Astrocyte (in vitro differentiated cells and primary cell): ENCODE data around the gene SLC25A18. TPM values are rescaled to one million over a fixed set of nuclear protein-coding genes. Genes with fewer than 3 reads are reported as not detected.

Experiments
- DNase-seq: peaks from one replicate; pipeline ENCODE4 v3.0.0-alpha.2; 2010; ENCODE audit warnings: low read depth
- FAIRE-seq: peaks from 2 replicates; lab custom pipeline; 2011; peaks lifted over from hg19 to GRCh38; lab: Jason Lieb, UNC
- H2AFZ ChIP-seq: 2 replicates; pipeline ENCODE4 v1.6.0; 2012; ENCODE audit warnings: low read depth, low read length, inconsistent platforms
- H3K27ac ChIP-seq: 2 replicates; pipeline ENCODE4 v1.5.1; 2011; ENCODE audit warnings: low read depth, low read length, inconsistent platforms
- H3K27me3 ChIP-seq: 2 replicates; pipeline ENCODE4 v1.6.0; 2011; ENCODE audit warnings: low read length, inconsistent platforms; ENCODE audit not compliant: insufficient read depth
- H3K36me3 ChIP-seq: 2 replicates; pipeline ENCODE4 v1.5.1; 2011; ENCODE audit warnings: low read length, inconsistent platforms; ENCODE audit not compliant: insufficient read depth
- H3K4me1 ChIP-seq: 2 replicates; pipeline ENCODE4 v1.5.1; 2011; ENCODE audit warnings: low read length, inconsistent platforms; ENCODE audit not compliant: insufficient read depth
- H3K4me2 ChIP-seq: 2 replicates; pipeline ENCODE4 v1.6.0; 2012; ENCODE audit warnings: low read length, inconsistent platforms
- H3K4me3 ChIP-seq: 2 replicates; pipeline ENCODE4 v1.5.1; 2011; ENCODE audit warnings: low read depth, mild to moderate bottlenecking, low read length, inconsistent platforms; ENCODE audit not compliant: insufficient read depth
- H3K79me2 ChIP-seq: 2 replicates; pipeline ENCODE4 v1.6.0; 2012; ENCODE audit warnings: mild to moderate bottlenecking, low read length, inconsistent platforms; ENCODE audit not compliant: insufficient read depth
- H3K9ac ChIP-seq: 2 replicates; pipeline ENCODE4 v1.6.0; 2012; ENCODE audit warnings: mild to moderate bottlenecking, low read length, inconsistent platforms
- H3K9me3 ChIP-seq: 2 replicates; pipeline ENCODE4 v1.5.1; 2012; ENCODE audit warnings: low read depth, mild to moderate bottlenecking, low read length, inconsistent platforms; ENCODE audit not compliant: insufficient read depth
- H4K20me1 ChIP-seq: 2 replicates; pipeline ENCODE4 v1.6.0; 2012; ENCODE audit warnings: low read length, inconsistent platforms; ENCODE audit not compliant: insufficient read depth
- H3K27ac Mint-ChIP-seq: one replicate; pipeline ENCODE4 v1.8.0; 2021; ENCODE audit warnings: mild to moderate bottlenecking, mixed read lengths; ENCODE audit not compliant: unreplicated experiment
- H3K27me3 Mint-ChIP-seq: one replicate; pipeline ENCODE4 v1.8.0; 2021; ENCODE audit warnings: low read depth, mixed read lengths; ENCODE audit not compliant: unreplicated experiment
- H3K36me3 Mint-ChIP-seq: one replicate; pipeline ENCODE4 v1.8.0; 2021; ENCODE audit warnings: low read depth, mixed read lengths; ENCODE audit not compliant: unreplicated experiment
- H3K4me1 Mint-ChIP-seq: one replicate; pipeline ENCODE4 v1.8.0; 2021; ENCODE audit warnings: low read depth, mixed read lengths; ENCODE audit not compliant: unreplicated experiment
- H3K4me3 Mint-ChIP-seq: one replicate; pipeline ENCODE4 v1.8.0; 2021; ENCODE audit warnings: mild to moderate bottlenecking, moderate library complexity, mixed read lengths; ENCODE audit not compliant: unreplicated experiment
- H3K9me3 Mint-ChIP-seq: one replicate; pipeline ENCODE4 v1.8.0; 2021; ENCODE audit warnings: mild to moderate bottlenecking, mixed read lengths; ENCODE audit not compliant: unreplicated experiment
- CTCF ChIP-seq: IDR thresholded peaks from 2 replicates; pipeline ENCODE4 v1.5.1; 2011; ENCODE audit warnings: low read depth, mild to moderate bottlenecking, inconsistent platforms, low read length, moderate library complexity; ENCODE audit not compliant: insufficient read depth
- EZH2 ChIP-seq: IDR thresholded peaks from 2 replicates; pipeline ENCODE4 v1.6.1; 2012; ENCODE audit warnings: mild to moderate bottlenecking, low read length, inconsistent platforms; ENCODE audit not compliant: insufficient read depth
- total RNA-seq: library from RNA; stranded (reverse); gene quantifications from 2 replicates; pipeline ENCODE4 v1.2.1, GENCODE V29; 2021

The SLC25A18 gene
- total RNA-seq, 1 donor from 2014 or later = 0.48 TPM

GRCh38 chr22:17523925-17524324 is 39.4 kb upstream of the SLC25A18 start:
- Histone ChIP-seq H3K4me3 (no peak overlapping the region), H3K4me2 (no peak overlapping the region), H3K9ac (no peak overlapping the region), H4K20me1 (no peaks in the 10 kb centered on the region), H3K27me3 (no peaks in the 10 kb centered on the region), H3K36me3 (no peaks in the 10 kb centered on the region), H2AFZ (no peak overlapping the region), H3K4me1 (no peaks in the 10 kb centered on the region), H3K9me3 (no peaks in the 10 kb centered on the region), H3K27ac (no peak overlapping the region), H3K79me2 (no peaks in the 10 kb centered on the region)
- DNase-seq = no peak
- Mint-ChIP-seq H3K9me3 (no peaks in the 10 kb centered on the region), H3K4me3 (no peak overlapping the region), H3K27me3 (no peaks in the 10 kb centered on the region), H3K4me1 (peaks cover under 1% of the 10 kb centered on the region), H3K27ac (no peak overlapping the region), H3K36me3 (peaks cover 9% of the 10 kb centered on the region)
- TF ChIP-seq CTCF (no peak), EZH2 (no peak)
- FAIRE-seq = no peak

- H3K4me3 Mint-ChIP-seq = no peak overlapping the region
- no peaks in the 10 kb centered on the region for H4K20me1 ChIP-seq
- no peaks in the 10 kb centered on the region for H3K9me3 Mint-ChIP-seq
- no peaks in the 10 kb centered on the region for H3K4me1 Mint-ChIP-seq
- H3K9me3 ChIP-seq = no peaks in the 10 kb centered on the region
- H3K27me3 Mint-ChIP-seq = no peaks in the 10 kb centered on the region
- FAIRE-seq = no peak
- peak; percentile 17 for DNase-seq
- H3K4me3 ChIP-seq = no peak overlapping the region
- H3K79me2 ChIP-seq = no peaks in the 10 kb centered on the region
- H3K36me3 Mint-ChIP-seq = peaks cover 6% of the 10 kb centered on the region
- H3K27ac ChIP-seq = no peak overlapping the region
- H2AFZ ChIP-seq = no peak overlapping the region
- H3K27me3 ChIP-seq = no peaks in the 10 kb centered on the region
- TF ChIP-seq CTCF (no peak), EZH2 (no peak)
- no peaks in the 10 kb centered on the region for H3K36me3 ChIP-seq
- no peak overlapping the region for H3K9ac ChIP-seq
- no peak overlapping the region for H3K4me2 ChIP-seq
- H3K27ac Mint-ChIP-seq = no peak overlapping the region
- no peaks in the 10 kb centered on the region for H3K4me1 ChIP-seq
Measured at GRCh38 chr22:17536269-17536668, 27.0 kb upstream of the SLC25A18 start.

GRCh38 chr22:17537155-17537554 is 26.1 kb upstream of the SLC25A18 start:
- FAIRE-seq = no peak
- H3K27ac Mint-ChIP-seq = no peak overlapping the region

More at GRCh38 chr22:17537155-17537554, 26.1 kb upstream of the SLC25A18 start:
- Histone ChIP-seq H2AFZ (no peak overlapping the region), H3K4me2 (no peak overlapping the region), H3K79me2 (no peaks in the 10 kb centered on the region), H3K9me3 (no peaks in the 10 kb centered on the region), H3K36me3 (no peaks in the 10 kb centered on the region), H4K20me1 (no peaks in the 10 kb centered on the region), H3K9ac (no peak overlapping the region), H3K27ac (no peak overlapping the region), H3K27me3 (no peaks in the 10 kb centered on the region), H3K4me3 (no peak overlapping the region), H3K4me1 (no peaks in the 10 kb centered on the region)
- no peak for TF ChIP-seq EZH2
- no peak for TF ChIP-seq CTCF
- H3K36me3 Mint-ChIP-seq = peaks cover 10% of the 10 kb centered on the region
- no peaks in the 10 kb centered on the region for H3K4me1 Mint-ChIP-seq
- no peaks in the 10 kb centered on the region for H3K27me3 Mint-ChIP-seq
- DNase-seq = no peak
- no peaks in the 10 kb centered on the region for H3K9me3 Mint-ChIP-seq
- no peak overlapping the region for H3K4me3 Mint-ChIP-seq
